DMS153 treated with DMSO at 0.1 percent for 48 hours (cell line): ENCODE data around the gene ADH1C.

Source experiments
- DNase-seq: peaks from one replicate; lab custom pipeline; 2025; ENCODE audit not compliant: unreplicated experiment; lab: John Stamatoyannopoulos, UW

Gene ADH1C

GRCh38 chr4:99305638-99306400 is 46.7 kb downstream of the ADH1C start:
- DNase-seq = no peak

DNA sequence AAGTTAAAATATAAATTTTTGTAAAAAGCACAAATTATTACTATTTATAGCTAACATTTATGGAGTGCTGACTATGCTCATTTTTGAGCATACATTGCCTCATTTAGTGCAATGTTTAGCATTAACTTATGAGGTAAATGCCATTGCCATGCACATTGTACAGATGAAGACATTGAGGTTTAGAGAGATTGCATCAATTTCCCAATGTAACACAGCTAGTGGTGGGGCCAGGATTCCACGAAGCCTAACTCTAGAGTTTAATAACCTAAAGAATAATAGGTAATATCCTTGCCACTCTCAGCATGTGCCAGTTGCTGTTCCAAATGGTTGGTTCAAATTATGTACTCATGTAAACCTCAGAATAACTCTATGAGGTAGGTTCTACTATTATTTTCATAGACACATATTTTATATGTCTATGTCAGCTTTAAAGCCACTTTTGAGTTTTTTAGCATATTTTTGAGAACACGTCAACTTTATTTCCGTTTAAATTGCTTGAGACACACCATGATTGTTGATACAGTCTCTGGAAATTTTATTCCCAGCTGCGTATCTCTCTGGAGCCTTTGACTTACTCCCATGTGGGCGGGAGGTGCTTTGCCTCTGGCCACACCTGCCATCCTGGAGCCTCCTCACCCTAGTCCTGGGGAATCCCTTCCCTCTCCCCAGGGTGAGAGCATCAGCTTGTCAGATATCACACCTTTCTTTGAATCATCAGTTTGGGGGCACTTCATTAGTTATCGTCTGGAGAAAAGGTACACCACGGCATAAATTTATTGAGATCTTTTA is 51.0 kb downstream of the ADH1C start:
- no peak for DNase-seq

DNA sequence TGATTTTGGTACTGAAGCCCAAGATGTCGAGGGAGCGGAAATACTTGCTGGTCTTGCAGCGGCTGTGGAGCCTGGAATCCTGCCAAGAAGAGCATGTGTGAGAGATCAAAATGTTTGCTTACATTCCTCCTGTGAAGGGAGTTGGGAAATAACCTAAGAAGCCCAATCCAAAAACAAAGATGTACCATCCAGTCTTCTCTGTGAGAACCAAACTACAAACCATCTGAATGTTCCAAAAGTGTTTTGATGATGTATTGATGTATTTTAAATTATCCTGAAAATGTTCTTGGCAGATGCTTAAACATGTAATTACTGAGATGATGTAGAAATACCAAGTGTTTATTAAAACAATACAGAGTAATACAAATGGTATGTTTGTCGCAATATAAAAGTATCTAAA is 51.6 kb downstream of the ADH1C start:
- no peak for DNase-seq

DNA sequence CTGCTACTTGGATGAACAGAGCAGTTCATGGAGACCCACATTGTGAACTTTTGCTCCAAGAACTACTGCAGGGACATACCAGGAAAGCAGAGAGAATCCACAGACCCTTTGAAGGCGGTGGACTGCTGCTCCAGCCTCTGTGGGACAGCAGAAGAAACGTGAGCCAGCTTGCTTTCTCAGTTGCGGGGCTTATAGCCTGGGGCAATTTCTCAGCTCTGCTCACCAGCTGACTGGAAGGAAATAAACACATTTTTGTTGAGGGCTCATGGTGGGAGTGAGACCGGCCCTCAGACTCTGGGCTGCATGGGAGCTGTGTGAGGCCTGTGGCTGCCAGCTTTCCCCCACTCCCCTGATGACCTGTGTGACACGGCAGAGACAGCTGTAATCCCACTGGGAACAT is 59.2 kb downstream of the ADH1C start:
- no peak for DNase-seq

DNA sequence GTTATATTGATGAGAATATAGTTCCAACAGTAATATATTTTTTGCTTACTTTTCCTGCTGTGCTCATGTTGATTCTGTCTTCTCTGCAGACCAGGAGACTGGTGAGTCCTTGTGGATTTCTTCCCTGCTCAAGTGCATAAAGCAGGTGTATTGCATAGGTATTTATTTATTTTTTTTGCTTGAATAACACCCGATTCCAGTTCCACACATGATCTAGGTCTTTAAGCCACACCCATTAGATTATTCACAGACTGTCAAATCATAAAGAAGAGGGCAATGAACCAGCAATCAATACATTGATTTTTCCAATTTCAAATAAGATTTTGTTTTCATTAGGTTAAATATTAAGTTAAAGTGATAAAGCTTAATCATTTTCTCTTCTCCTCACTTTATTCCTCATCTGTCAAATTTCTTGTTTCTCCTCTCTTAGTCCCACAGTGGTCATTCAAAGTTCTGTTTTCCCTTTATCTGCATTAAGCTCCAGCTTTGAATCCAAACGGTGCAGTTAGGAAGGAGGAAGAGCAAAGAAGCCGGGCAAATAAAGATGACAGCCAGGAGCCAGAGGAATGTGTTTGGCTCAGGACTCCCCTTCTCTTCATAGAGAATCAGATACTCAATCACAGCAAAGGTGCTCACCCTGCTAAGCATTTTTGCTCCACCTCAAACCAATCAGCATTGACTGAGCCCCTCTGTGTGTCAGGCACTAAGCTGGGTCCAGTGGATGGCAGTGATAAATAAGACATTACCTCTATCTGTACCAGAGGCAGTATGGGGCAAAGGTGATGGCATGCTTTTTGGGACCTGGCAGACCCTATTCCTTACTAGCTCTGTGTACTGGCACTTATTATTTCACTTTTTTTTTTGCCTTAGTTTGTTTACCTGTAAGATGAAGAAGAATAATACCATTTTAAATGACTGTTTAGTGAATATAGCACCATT is 61.4 kb downstream of the ADH1C start, which contains the start of gene ADH1A:
ADH1A (minus strand) TSS at position 138 of the 939 bp plus-strand sequence; CDS start at position 67, 71 bp downstream.
- DNase-seq = no peak
